NCI-H345 treated with DMSO at 0.1 percent for 48 hours (cell line): ENCODE data around the gene MCM3AP.

Source experiments
- DNase-seq: peaks from one replicate; lab custom pipeline; 2025; ENCODE audit not compliant: unreplicated experiment; lab: John Stamatoyannopoulos, UW

MCM3AP gene

GRCh38 chr21:46274797-46275390 lies 10.5 kb downstream of the MCM3AP start:
- DNase-seq = no peak

- DNase-seq = no peak
These were observed 12.1 kb downstream of the MCM3AP start for GRCh38 chr21:46273341-46273740.

- no peak for DNase-seq
These were observed 15.9 kb downstream of the MCM3AP start for GRCh38 chr21:46269466-46269865.

GRCh38 chr21:46268371-46268770 lies 17.0 kb downstream of the MCM3AP start:
- no peak for DNase-seq

GRCh38 chr21:46266946-46267345 lies 18.5 kb downstream of the MCM3AP start:
- no peak for DNase-seq

- DNase-seq = no peak
These were observed 19.5 kb downstream of the MCM3AP start for GRCh38 chr21:46265736-46266525.

- DNase-seq = no peak
These were observed 20.7 kb downstream of the MCM3AP start for GRCh38 chr21:46264690-46265144.

GRCh38 chr21:46264046-46264689 lies 21.2 kb downstream of the MCM3AP start:
- DNase-seq = no peak

GRCh38 chr21:46256501-46256994 lies 28.9 kb downstream of the MCM3AP start:
- DNase-seq = no peak

- no peak for DNase-seq
These were observed 29.6 kb downstream of the MCM3AP start for GRCh38 chr21:46255758-46256337.

- DNase-seq = no peak
These were observed 30.2 kb downstream of the MCM3AP start for GRCh38 chr21:46255166-46255565.

- DNase-seq = no peak
These were observed 31.0 kb downstream of the MCM3AP start for GRCh38 chr21:46254208-46254975.

GRCh38 chr21:46253610-46254124 lies 31.7 kb downstream of the MCM3AP start:
- no peak for DNase-seq

GRCh38 chr21:46252840-46253239 lies 32.6 kb downstream of the MCM3AP start:
- no peak for DNase-seq

GRCh38 chr21:46250146-46250725 lies 35.2 kb downstream of the MCM3AP start:
- DNase-seq = no peak

- no peak for DNase-seq
These were observed 36.6 kb downstream of the MCM3AP start for GRCh38 chr21:46248827-46249226.

- DNase-seq = no peak
These were observed 37.0 kb downstream of the MCM3AP start for GRCh38 chr21:46248422-46248782.

GRCh38 chr21:46247699-46248421 lies 37.6 kb downstream of the MCM3AP start:
- DNase-seq = no peak

- DNase-seq = no peak
These were observed 39.1 kb downstream of the MCM3AP start for GRCh38 chr21:46246345-46246744.
